ENCODE data around the gene GSKIP. TPM values are rescaled to one million over a fixed set of nuclear protein-coding genes. Genes with fewer than 3 reads are reported as not detected.

GSKIP gene
- total RNA-seq, 1 donor from 2014 or later: 73.2 TPM

DNA sequence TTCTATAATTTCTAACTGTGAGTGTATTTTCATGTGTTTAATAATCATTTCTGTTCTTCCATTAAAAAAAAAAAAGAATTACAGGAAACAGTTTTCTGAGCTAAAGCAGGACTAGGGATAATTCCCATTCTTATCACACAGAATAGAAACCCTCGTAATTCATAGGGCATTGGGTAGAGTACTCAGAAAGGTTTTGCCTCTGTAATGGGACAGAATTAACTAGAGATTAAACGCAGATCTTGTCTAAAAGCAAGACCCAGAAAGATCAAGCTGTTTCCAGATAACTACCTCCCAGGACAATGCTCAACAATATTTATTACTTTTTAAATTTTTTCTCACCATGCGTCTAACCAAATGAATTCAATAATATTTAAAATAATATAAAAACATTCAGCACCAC lies 10.2 kb downstream of the GSKIP start:
- Histone ChIP-seq H2AFZ (replicated peaks) (no peak overlapping the region), H3K9ac (no peak overlapping the region), H3K4me3 (no peak overlapping the region), H3K27ac (no peak overlapping the region), H3K36me3 (no peaks in the 10 kb centered on the region), H3K4me2 (no peak overlapping the region), H3K27me3 (no peaks in the 10 kb centered on the region), H3K9me3 (ENCODE audit: low read depth) (no peaks in the 10 kb centered on the region), H4K20me1 (ENCODE audit: low read depth) (peaks cover 13% of the 10 kb centered on the region), H3F3A (ENCODE audit: low read depth) (no peaks in the 10 kb centered on the region), H3K4me1 (no peaks in the 10 kb centered on the region), H3K79me2 (ENCODE audit: low read depth) (peaks cover 78% of the 10 kb centered on the region)
- DNase-seq (ENCODE audit: low spot score): no peak
- Mint-ChIP-seq H3K27me3 (ENCODE audit: insufficient read depth, low read depth) (no peaks in the 10 kb centered on the region), H3K4me1 (peaks cover 3% of the 10 kb centered on the region), H3K36me3 (peaks cover 16% of the 10 kb centered on the region), H3K4me3 (no peak overlapping the region), H3K27ac (no peak overlapping the region), H3K9me3 (peaks cover 2% of the 10 kb centered on the region)
- TF ChIP-seq EZH2 (IDR thresholded peaks at IDR 0.05) (no peak), EZH2phosphoT487 (IDR thresholded peaks at IDR 0.05) (no peak)
- TF ChIP-seq, protein P1, sequence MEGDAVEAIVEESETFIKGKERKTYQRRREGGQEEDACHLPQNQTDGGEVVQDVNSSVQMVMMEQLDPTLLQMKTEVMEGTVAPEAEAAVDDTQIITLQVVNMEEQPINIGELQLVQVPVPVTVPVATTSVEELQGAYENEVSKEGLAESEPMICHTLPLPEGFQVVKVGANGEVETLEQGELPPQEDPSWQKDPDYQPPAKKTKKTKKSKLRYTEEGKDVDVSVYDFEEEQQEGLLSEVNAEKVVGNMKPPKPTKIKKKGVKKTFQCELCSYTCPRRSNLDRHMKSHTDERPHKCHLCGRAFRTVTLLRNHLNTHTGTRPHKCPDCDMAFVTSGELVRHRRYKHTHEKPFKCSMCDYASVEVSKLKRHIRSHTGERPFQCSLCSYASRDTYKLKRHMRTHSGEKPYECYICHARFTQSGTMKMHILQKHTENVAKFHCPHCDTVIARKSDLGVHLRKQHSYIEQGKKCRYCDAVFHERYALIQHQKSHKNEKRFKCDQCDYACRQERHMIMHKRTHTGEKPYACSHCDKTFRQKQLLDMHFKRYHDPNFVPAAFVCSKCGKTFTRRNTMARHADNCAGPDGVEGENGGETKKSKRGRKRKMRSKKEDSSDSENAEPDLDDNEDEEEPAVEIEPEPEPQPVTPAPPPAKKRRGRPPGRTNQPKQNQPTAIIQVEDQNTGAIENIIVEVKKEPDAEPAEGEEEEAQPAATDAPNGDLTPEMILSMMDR (IDR thresholded peaks at IDR 0.05): no peak

DNA sequence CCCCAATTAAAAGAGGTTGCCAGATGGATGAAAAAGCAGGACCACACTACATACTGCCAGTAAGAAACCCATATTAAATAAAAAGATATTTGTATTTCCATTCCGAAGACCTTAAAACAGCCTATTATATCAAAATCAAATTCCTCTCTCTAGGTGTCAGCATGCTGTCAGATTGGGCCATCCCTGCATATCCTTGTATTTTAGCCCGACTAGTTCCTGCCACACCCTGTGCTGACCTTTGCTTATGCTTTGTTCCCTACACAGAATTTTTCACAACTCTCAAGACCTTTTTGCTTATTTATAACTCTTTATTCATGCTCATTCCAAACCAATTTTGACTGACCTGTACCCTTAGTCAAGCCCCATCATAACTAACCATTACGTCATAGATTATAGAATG lies 12.8 kb downstream of the GSKIP start:
- peaks cover 71% of the 10 kb centered on the region for H3K79me2 ChIP-seq (ENCODE audit: low read depth)
- TF ChIP-seq, protein P1 (IDR thresholded peaks at IDR 0.05): no peak

DNA sequence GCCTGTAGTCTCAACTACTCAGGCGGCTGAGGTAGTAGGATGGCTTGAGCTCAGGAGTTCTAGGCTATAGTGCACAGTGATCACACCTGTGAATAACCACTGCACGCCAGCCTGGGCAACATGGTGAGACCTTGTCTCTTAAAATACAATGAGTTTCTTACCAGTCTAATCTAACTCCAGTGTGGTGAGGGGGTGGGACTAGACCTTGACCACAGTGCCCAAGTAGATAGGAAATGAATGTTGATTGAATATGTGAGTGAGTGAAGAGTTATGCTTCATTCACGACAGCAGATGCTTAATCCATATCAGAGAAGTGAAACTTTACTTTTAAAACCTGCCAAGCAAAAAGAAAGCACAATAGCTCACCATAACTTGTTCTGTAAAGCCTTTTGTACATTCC lies 17.4 kb downstream of the GSKIP start:
- H3K36me3 Mint-ChIP-seq: peaks cover 14% of the 10 kb centered on the region
- H3K4me1 Mint-ChIP-seq: no peaks in the 10 kb centered on the region
- Histone ChIP-seq H3K9me3 (ENCODE audit: low read depth) (no peaks in the 10 kb centered on the region), H3K9ac (no peak overlapping the region), H3K4me3 (no peak overlapping the region), H3K4me1 (no peaks in the 10 kb centered on the region), H3K79me2 (ENCODE audit: low read depth) (peaks cover 32% of the 10 kb centered on the region), H3F3A (ENCODE audit: low read depth) (peaks cover 2% of the 10 kb centered on the region), H3K36me3 (peaks cover 10% of the 10 kb centered on the region), H3K4me2 (no peak overlapping the region), H3K27me3 (no peaks in the 10 kb centered on the region), H3K27ac (no peak overlapping the region), H2AFZ (replicated peaks) (no peak overlapping the region), H4K20me1 (ENCODE audit: low read depth) (peaks cover 22% of the 10 kb centered on the region)
- no peak overlapping the region for H3K27ac Mint-ChIP-seq
- DNase-seq (ENCODE audit: low spot score): no peak
- no peaks in the 10 kb centered on the region for H3K27me3 Mint-ChIP-seq (ENCODE audit: insufficient read depth, low read depth)
- H3K9me3 Mint-ChIP-seq: no peaks in the 10 kb centered on the region
- TF ChIP-seq EZH2phosphoT487 (IDR thresholded peaks at IDR 0.05) (no peak), EZH2 (IDR thresholded peaks at IDR 0.05) (no peak)
- TF ChIP-seq, protein P1 (IDR thresholded peaks at IDR 0.05): no peak
- no peak overlapping the region for H3K4me3 Mint-ChIP-seq

More for the DNA sequence above, 12.8 kb downstream of the GSKIP start:
- H3K4me2 ChIP-seq: no peak overlapping the region
- no peak overlapping the region for H3K27ac ChIP-seq
- no peaks in the 10 kb centered on the region for H3K9me3 ChIP-seq (ENCODE audit: low read depth)
- Mint-ChIP-seq H3K27me3 (ENCODE audit: insufficient read depth, low read depth) (no peaks in the 10 kb centered on the region), H3K4me3 (no peak overlapping the region), H3K36me3 (peaks cover 7% of the 10 kb centered on the region), H3K9me3 (no peaks in the 10 kb centered on the region), H3K4me1 (no peaks in the 10 kb centered on the region), H3K27ac (no peak overlapping the region)
- no peaks in the 10 kb centered on the region for H3F3A ChIP-seq (ENCODE audit: low read depth)
- no peaks in the 10 kb centered on the region for H3K27me3 ChIP-seq
- H3K36me3 ChIP-seq: no peaks in the 10 kb centered on the region
- no peak overlapping the region for H3K4me3 ChIP-seq
- no peak for DNase-seq (ENCODE audit: low spot score)
- peaks cover 22% of the 10 kb centered on the region for H4K20me1 ChIP-seq (ENCODE audit: low read depth)
- no peaks in the 10 kb centered on the region for H3K4me1 ChIP-seq
- no peak overlapping the region for H2AFZ ChIP-seq (replicated peaks)
- no peak overlapping the region for H3K9ac ChIP-seq

Measured in neural progenitor cell (in vitro differentiated cells).